HG03095 (cell line): ENCODE results near the gene SUPT20H.
"Not testable (repeated sequence)": the region's sequence is repeated elsewhere in the genome, so short reads cannot be mapped to it uniquely, and the experiment has no call there.

Experiments
- ATAC-seq: cut with Tn5 transposase; IDR thresholded peaks from one replicate; pipeline ENCODE4 v1.9.1; 2021; ENCODE audit warnings: moderate library complexity; ENCODE audit not compliant: unreplicated experiment

SUPT20H gene

GRCh38 chr13:37070145-37070695 lies 10.7 kb upstream of the SUPT20H start:
- ATAC-seq, result no peak

GRCh38 chr13:37069597-37070103 lies 10.2 kb upstream of the SUPT20H start:
- no peak for ATAC-seq

- ATAC-seq, result no peak
These were observed 9.5 kb upstream of the SUPT20H start for GRCh38 chr13:37068962-37069361.

- no peak for ATAC-seq
These were observed 8.4 kb upstream of the SUPT20H start for GRCh38 chr13:37067874-37068273.

DNA sequence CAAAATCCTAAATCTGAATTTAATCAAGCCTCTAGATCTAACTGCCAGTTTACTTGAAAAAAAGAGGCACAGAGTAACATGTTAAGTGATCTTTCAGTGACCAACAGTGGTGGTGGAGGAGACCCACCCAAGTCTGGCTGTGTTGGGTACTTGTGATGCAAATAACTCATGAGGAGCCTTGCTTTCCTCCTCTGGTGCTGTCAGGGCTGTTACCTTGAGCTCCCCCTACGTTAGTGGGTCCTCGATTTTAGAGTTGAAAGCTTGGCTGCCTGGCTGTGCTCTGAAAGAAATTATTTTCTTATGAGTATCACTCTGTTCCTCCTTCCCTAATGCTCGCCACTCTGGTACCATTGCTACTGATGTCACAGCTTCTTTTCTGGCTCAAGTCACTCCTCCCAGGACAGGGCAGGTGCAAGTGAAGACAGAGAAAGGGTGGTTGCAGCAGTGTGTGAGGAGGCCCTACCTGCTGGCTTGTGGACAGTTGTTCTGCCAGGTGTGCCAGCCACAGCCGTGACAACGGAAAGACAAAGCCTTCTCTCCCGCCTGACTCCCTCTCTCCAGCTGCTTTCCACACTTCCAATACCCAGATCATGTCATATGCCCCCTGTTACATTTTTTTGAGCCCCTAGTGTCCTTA lies 6.5 kb upstream of the SUPT20H start:
- ATAC-seq, result no peak

GRCh38 chr13:37059848-37060192 lies 332 bp upstream of the SUPT20H start:
- peak; percentile 12 for ATAC-seq

DNA sequence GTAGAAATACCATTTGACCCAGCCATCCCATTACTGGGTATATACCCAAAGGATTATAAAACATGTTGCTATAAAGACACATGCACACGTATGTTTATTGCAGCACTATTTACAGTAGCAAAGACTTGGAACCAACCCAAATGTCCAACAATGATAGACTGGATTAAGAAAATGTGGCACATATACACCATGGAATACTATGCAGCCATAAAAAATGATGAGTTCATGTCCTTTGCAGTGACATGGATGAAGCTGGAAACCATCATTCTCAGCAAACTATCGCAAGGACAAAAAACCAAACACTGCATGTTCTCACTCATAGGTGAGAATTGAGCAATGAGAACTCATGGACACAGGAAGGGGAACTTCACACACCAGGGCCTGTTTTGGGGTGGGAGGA lies 3.3 kb downstream of the SUPT20H start:
- not testable (repeated sequence) for ATAC-seq

DNA sequence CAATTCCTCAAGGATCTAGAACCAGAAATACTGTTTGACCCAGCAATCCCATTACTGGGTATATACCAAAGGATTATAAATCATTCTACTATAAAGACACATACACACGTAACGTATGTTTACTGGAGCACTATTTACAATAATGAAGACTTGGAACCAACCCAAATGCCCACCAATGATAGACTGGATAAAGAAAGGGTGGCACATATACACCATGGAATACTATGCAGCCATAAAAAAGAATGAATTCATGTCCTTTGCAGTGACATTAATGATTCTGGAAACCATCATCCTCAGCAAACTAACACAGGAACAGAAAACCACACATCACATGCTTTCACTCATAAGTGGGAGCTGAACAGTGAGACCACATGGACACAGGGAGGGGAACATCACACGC lies 6.4 kb downstream of the SUPT20H start:
- ATAC-seq, result not testable (repeated sequence)

- no peak for ATAC-seq
These were observed 9.7 kb downstream of the SUPT20H start for GRCh38 chr13:37049810-37050209.

DNA sequence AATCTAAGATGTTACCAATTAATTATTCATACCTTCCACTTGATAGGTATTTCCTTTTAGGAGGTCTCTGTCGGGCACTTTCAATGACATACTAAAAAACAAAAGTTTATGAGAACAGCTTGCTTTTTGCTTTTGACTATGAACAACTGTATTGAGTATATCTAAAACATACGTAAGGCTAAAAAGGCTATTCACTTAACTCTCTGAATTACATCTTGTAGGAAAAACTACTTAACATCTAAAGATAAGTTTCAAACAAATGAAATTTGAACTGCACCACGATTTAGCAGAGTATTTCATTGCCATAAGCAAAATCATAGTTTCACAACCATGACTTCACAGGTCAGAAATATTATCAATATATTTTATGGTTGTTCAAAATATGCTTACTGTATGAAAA lies 11.6 kb downstream of the SUPT20H start:
- no peak for ATAC-seq

DNA sequence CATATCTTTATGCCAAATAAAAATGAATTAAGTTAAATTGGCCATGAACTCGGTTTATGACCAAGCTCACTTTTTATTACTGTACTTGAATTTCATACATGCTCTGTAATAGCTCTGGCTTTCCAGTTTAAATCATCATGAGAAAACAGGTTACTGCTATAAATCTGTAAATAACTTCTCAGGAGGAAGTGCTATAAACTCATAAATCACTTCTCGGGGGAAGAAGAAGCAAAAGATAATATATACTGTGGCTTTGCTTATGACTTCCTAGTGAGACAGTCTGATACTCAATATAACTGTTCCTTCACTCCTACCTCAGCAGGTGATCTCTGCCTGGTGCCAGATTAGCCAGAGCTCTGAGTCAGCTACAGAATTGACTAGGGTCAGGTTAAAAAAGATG lies 12.5 kb downstream of the SUPT20H start:
- ATAC-seq, result no peak

GRCh38 chr13:37046062-37046461 lies 13.4 kb downstream of the SUPT20H start:
- ATAC-seq, result no peak

- ATAC-seq, result no peak
These were observed 18.7 kb downstream of the SUPT20H start for GRCh38 chr13:37040789-37041188.

GRCh38 chr13:37039896-37040295 lies 19.6 kb downstream of the SUPT20H start:
- no peak for ATAC-seq

- no peak for ATAC-seq
These were observed 22.2 kb downstream of the SUPT20H start for GRCh38 chr13:37037241-37037640.

GRCh38 chr13:37029617-37030016 lies 29.9 kb downstream of the SUPT20H start:
- ATAC-seq, result no peak

DNA sequence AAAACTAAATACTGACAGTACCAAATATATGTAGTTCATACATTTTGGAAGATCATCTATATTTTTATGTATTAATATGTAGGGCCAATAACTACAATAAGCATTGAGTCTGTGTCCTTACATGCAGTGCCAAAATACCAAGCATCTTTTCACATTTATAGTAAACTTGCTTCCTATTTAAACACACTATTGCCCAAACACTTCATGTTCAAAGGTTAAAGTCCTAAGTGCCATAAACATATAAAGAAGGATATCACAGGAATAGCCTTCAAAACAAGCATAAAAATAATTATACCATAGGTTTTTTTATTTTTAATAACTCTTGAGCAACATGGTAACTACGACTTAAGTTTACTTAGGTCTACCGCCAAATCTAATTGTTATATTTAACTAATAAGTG lies 31.8 kb downstream of the SUPT20H start:
- no peak for ATAC-seq

DNA sequence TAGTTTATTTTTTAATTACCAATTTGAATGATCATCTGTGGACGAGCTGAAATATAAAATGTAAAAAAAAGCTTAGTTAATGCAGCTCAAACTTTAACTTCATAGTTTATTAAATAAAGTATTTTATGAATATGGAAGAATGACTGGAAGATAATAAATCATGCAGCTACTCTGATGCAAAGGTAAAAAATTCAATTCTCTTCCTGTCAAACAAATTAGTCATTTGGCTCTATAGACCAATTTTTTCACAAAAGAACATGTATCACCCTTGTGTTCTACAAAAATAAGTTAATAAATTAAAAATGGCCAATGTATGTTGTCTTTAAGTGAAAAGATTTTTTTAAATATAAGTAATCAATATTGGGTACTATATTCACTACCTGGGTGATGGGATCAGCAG lies 32.7 kb downstream of the SUPT20H start:
- no peak for ATAC-seq

- ATAC-seq, result no peak
These were observed 35.6 kb downstream of the SUPT20H start for GRCh38 chr13:37023871-37024270.

- no peak for ATAC-seq
These were observed 44.9 kb downstream of the SUPT20H start for GRCh38 chr13:37014609-37015008.

DNA sequence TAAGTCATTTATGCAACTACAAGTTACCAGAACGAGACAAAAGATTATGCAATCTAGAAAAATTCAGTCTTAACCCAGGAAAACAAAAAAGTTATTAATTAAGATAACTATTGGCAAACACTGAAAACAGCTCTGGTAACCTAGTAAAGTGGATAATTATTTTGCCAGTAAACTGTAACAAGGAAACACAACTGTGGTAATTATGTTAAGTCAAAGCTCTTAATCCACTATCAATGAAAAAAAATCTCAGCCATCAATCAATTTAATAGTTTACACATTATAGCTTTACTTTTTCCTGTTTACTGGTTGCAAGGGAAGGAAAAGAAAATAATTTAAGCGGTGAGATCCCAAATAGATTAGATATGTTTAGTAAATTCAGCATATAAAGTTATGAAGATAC lies 47.7 kb downstream of the SUPT20H start:
- ATAC-seq, result no peak

DNA sequence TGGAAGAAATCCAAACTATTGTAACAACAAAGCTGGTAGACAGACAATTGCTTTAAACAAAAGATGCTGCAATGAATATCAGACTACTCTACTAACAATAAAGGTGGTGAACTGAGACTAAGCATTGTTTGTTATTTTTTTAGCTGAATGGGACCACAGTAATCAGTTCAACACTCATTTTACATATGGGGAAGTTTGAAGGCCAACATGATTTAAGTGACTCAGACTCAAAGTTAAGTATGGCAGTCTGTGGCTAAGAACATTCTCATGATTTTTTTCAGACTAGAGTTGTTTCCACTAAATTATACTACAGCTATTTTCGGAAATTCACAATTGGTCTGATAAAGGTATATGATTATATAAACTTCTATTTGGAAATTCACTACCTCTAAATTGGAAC lies 48.5 kb downstream of the SUPT20H start:
- ATAC-seq, result no peak

DNA sequence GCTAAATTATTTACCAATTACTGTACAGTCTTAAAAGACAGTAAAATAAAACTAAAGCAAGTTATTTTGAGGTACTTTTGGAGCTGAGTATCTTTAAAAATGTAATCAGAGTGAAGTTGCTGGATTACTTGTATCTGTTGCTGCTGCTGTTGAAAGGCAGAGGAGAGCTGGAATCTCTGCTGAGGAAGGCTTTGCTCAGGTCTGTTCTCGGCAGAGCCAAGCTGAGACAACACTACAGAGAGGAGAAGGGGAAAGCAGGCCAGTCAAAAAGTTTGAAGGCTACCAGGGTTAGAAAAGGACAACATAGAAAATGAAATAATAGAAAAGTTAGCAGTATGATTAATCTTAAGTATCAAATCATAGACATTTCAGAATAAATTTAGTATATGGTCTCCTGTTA lies 49.1 kb downstream of the SUPT20H start:
- no peak for ATAC-seq
